ENCODE results near the gene DOK5.

The DOK5 gene

DNA sequence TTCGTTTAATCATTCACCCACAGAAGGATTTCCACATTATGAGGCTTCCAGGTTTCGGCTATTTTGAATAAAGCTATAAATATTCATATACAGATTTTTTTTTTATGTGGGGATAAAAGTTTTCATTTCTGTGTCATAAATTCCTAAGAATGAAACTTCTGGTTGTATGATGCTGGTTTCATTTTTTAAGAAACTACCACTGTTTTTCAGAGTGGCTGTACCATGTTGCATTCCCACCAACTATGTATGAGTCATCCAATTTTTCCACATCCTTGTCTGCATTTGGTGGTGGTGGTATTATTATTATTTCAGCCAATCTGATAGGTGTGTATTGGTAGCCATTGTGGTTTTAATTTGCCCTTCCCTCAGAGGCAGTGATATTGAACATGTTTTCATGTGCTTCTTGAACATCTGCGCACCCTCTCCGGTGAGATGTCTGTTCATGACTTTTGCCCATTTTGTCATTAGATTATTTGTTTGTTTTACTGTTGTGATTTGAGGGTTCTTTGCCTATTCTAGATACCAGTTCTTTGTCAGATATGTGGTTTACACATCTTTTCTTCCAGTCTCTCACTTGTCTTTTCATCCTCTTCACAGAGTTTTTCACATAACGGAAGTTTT is 75.5 kb downstream of the DOK5 start:
- Histone ChIP-seq H3K9me3 (ENCODE audit: insufficient read depth, low read depth, low read length) (no peaks in the 10 kb centered on the region), H3K9me2 (replicated peaks; ENCODE audit: low read depth, low read length) (no peaks in the 10 kb centered on the region), H2AFZ (ENCODE audit: low read length) (no peak overlapping the region), H3K36me3 (ENCODE audit: insufficient read depth, low read length) (no peaks in the 10 kb centered on the region), H3K27me3 (ENCODE audit: insufficient read depth, low read length, poor library complexity, severe bottlenecking) (no peaks in the 10 kb centered on the region), H4K20me1 (ENCODE audit: insufficient read depth, low read length, poor library complexity, severe bottlenecking) (no peaks in the 10 kb centered on the region), H3K4me3 (ENCODE audit: low read length, poor library complexity, severe bottlenecking) (no peak overlapping the region), H3K9ac (ENCODE audit: low read depth, low read length, poor library complexity, severe bottlenecking) (no peak overlapping the region), H3K4me1 (ENCODE audit: insufficient read depth, low read length, poor library complexity, severe bottlenecking) (no peaks in the 10 kb centered on the region), H3K79me2 (ENCODE audit: insufficient read depth, low read length) (no peaks in the 10 kb centered on the region), H3F3A (ENCODE audit: low read depth) (no peaks in the 10 kb centered on the region), H3K4me2 (ENCODE audit: low read depth, low read length, poor library complexity, severe bottlenecking) (no peak overlapping the region)
- TF ChIP-seq, protein P1, sequence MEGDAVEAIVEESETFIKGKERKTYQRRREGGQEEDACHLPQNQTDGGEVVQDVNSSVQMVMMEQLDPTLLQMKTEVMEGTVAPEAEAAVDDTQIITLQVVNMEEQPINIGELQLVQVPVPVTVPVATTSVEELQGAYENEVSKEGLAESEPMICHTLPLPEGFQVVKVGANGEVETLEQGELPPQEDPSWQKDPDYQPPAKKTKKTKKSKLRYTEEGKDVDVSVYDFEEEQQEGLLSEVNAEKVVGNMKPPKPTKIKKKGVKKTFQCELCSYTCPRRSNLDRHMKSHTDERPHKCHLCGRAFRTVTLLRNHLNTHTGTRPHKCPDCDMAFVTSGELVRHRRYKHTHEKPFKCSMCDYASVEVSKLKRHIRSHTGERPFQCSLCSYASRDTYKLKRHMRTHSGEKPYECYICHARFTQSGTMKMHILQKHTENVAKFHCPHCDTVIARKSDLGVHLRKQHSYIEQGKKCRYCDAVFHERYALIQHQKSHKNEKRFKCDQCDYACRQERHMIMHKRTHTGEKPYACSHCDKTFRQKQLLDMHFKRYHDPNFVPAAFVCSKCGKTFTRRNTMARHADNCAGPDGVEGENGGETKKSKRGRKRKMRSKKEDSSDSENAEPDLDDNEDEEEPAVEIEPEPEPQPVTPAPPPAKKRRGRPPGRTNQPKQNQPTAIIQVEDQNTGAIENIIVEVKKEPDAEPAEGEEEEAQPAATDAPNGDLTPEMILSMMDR (conservative IDR thresholded peaks at IDR 0.05; ENCODE audit: low read length): no peak
- no peak for TF ChIP-seq EZH2phosphoT487 (IDR thresholded peaks at IDR 0.05; ENCODE audit: borderline replicate concordance)

DNA sequence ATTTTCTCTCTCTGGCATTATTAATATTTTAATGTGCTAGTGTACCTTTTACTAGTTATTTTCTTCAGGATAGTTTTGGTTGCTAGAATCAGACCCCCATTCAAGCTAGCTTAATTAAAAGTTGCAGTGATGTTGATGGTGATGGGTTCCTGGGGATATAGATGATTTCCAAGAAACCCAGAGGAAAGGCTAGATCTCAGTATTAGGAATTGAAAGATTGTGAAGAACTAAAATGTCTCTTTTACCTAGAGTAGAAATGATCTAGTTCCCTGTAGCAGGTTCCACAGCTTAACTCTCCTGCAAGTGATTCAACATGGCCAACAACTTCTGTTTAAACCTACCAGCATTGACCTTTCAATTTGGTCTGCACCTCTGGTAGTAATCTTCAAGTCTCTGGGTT is 78.6 kb downstream of the DOK5 start:
- Histone ChIP-seq H3K36me3 (ENCODE audit: insufficient read depth, low read length) (no peaks in the 10 kb centered on the region), H3K9ac (ENCODE audit: low read depth, low read length, poor library complexity, severe bottlenecking) (no peak overlapping the region), H3K9me3 (ENCODE audit: insufficient read depth, low read depth, low read length) (no peaks in the 10 kb centered on the region), H3K4me3 (ENCODE audit: low read length, poor library complexity, severe bottlenecking) (no peak overlapping the region), H3K9me2 (replicated peaks; ENCODE audit: low read depth, low read length) (no peaks in the 10 kb centered on the region), H3K79me2 (ENCODE audit: insufficient read depth, low read length) (no peaks in the 10 kb centered on the region), H4K20me1 (ENCODE audit: insufficient read depth, low read length, poor library complexity, severe bottlenecking) (no peaks in the 10 kb centered on the region), H3F3A (ENCODE audit: low read depth) (no peaks in the 10 kb centered on the region), H3K4me2 (ENCODE audit: low read depth, low read length, poor library complexity, severe bottlenecking) (no peak overlapping the region), H3K27me3 (ENCODE audit: insufficient read depth, low read length, poor library complexity, severe bottlenecking) (no peaks in the 10 kb centered on the region), H3K4me1 (ENCODE audit: insufficient read depth, low read length, poor library complexity, severe bottlenecking) (no peaks in the 10 kb centered on the region), H2AFZ (ENCODE audit: low read length) (no peak overlapping the region)
- TF ChIP-seq, protein P1 (conservative IDR thresholded peaks at IDR 0.05; ENCODE audit: low read length): no peak
- TF ChIP-seq EZH2phosphoT487 (IDR thresholded peaks at IDR 0.05; ENCODE audit: borderline replicate concordance): no peak

DNA sequence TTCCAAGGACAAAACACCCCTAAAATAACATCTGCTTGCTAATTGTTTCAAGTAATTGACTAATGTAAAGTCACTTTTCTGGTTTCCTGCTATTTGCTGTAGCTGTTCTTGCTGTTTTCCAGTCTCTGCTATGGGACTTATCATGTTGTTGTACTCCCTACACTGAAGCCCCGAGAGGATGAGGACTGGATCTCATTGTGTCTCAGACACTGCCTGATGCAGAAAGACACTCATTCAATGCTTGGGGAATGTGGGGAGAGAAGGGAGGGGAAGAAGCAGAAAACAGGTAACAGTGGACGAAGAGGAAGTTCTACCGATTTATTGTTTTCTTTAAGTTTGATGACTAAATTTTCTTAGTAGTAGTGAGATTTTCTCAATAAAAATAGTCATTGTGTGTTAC is 79.8 kb downstream of the DOK5 start:
- Histone ChIP-seq H3K4me3 (ENCODE audit: low read length, poor library complexity, severe bottlenecking) (no peak overlapping the region), H3K4me1 (ENCODE audit: insufficient read depth, low read length, poor library complexity, severe bottlenecking) (no peaks in the 10 kb centered on the region), H3K27me3 (ENCODE audit: insufficient read depth, low read length, poor library complexity, severe bottlenecking) (no peaks in the 10 kb centered on the region), H4K20me1 (ENCODE audit: insufficient read depth, low read length, poor library complexity, severe bottlenecking) (no peaks in the 10 kb centered on the region), H3K4me2 (ENCODE audit: low read depth, low read length, poor library complexity, severe bottlenecking) (no peak overlapping the region), H3K79me2 (ENCODE audit: insufficient read depth, low read length) (no peaks in the 10 kb centered on the region), H3F3A (ENCODE audit: low read depth) (no peaks in the 10 kb centered on the region), H2AFZ (ENCODE audit: low read length) (no peak overlapping the region), H3K9ac (ENCODE audit: low read depth, low read length, poor library complexity, severe bottlenecking) (no peak overlapping the region), H3K9me2 (replicated peaks; ENCODE audit: low read depth, low read length) (no peaks in the 10 kb centered on the region), H3K9me3 (ENCODE audit: insufficient read depth, low read depth, low read length) (no peaks in the 10 kb centered on the region), H3K36me3 (ENCODE audit: insufficient read depth, low read length) (no peaks in the 10 kb centered on the region)
- TF ChIP-seq EZH2phosphoT487 (IDR thresholded peaks at IDR 0.05; ENCODE audit: borderline replicate concordance): no peak
- TF ChIP-seq, protein P1 (conservative IDR thresholded peaks at IDR 0.05; ENCODE audit: low read length): no peak

All from Loucy (cell line).